Stimulated activated CD4-positive, alpha-beta T cell treated with anti-CD3 and anti-CD28 coated beads, Interleukin-15, amount 100 ng/mL, for 48 hours (primary cell): ENCODE results near the gene TNC.
"Not testable (repeated sequence)": the region's sequence is repeated elsewhere in the genome, so short reads cannot be mapped to it uniquely, and the experiment has no call there.

Experiments used
- DNase-seq, 2 donors: peaks; one replicate each; pipeline ENCODE4 v3.0.0-alpha.2; 2020; ENCODE audit warnings: low read depth in 2 of 2

The TNC gene

GRCh38 chr9:115135821-115136778 is 18.1 kb upstream of the TNC start:
- no peak for DNase-seq

GRCh38 chr9:115134941-115135340 is 17.0 kb upstream of the TNC start:
- no peak for DNase-seq

GRCh38 chr9:115133649-115134048 is 15.7 kb upstream of the TNC start:
- DNase-seq = no peak

- no peak for DNase-seq
These were observed 14.7 kb upstream of the TNC start for GRCh38 chr9:115132648-115133047.

- DNase-seq = no peak
These were observed 12.2 kb upstream of the TNC start for GRCh38 chr9:115130176-115130575.

GRCh38 chr9:115128726-115129125 is 10.8 kb upstream of the TNC start:
- not testable (repeated sequence) for DNase-seq

GRCh38 chr9:115127191-115127817 is 9.3 kb upstream of the TNC start:
- no peak for DNase-seq

- DNase-seq = no peak
These were observed 8.4 kb upstream of the TNC start for GRCh38 chr9:115126404-115126803.

GRCh38 chr9:115122937-115123336 is 5.0 kb upstream of the TNC start:
- DNase-seq = no peak

- no peak for DNase-seq
These were observed 3.2 kb upstream of the TNC start for GRCh38 chr9:115121181-115121580.

GRCh38 chr9:115118879-115119218 is 892 bp upstream of the TNC start:
- DNase-seq = no peak

- DNase-seq = no peak
These were observed 1.3 kb downstream of the TNC start for GRCh38 chr9:115116421-115117284.

- DNase-seq = no peak
These were observed 2.0 kb downstream of the TNC start for GRCh38 chr9:115115924-115116323.

GRCh38 chr9:115115117-115115880 is 2.7 kb downstream of the TNC start:
- DNase-seq = no peak

GRCh38 chr9:115114546-115114945 is 3.4 kb downstream of the TNC start:
- no peak for DNase-seq

GRCh38 chr9:115114084-115114483 is 3.9 kb downstream of the TNC start:
- no peak for DNase-seq

- no peak for DNase-seq
These were observed 6.1 kb downstream of the TNC start for GRCh38 chr9:115111874-115112273.

- no peak for DNase-seq
These were observed 8.5 kb downstream of the TNC start for GRCh38 chr9:115109486-115109885.

GRCh38 chr9:115107701-115108100 is 10.3 kb downstream of the TNC start:
- DNase-seq = no peak

- DNase-seq = no peak
These were observed 11.3 kb downstream of the TNC start for GRCh38 chr9:115106642-115107041.

- DNase-seq = no peak
These were observed 12.0 kb downstream of the TNC start for GRCh38 chr9:115106001-115106400.

- DNase-seq = no peak
These were observed 13.0 kb downstream of the TNC start for GRCh38 chr9:115104908-115105307.
